GM19467 (cell line): Measurements from ENCODE around the gene ITPRID2.

ENCODE experiments used
- ATAC-seq: cut with Tn5 transposase; IDR thresholded peaks from one replicate; pipeline ENCODE4 v1.9.1; 2021; ENCODE audit warnings: mild to moderate bottlenecking, moderate library complexity; ENCODE audit not compliant: unreplicated experiment

Gene ITPRID2

GRCh38 chr2:181891258-181891965 is at the start of gene ITPRID2:
Gene ITPRID2 (plus strand): TSS chr2:181891730. CDS start chr2:181892067, 337 bp downstream.
- peak; percentile 94 for ATAC-seq

- ATAC-seq = no peak
Measured at GRCh38 chr2:181844551-181845290, 46.8 kb upstream of the ITPRID2 start.

- ATAC-seq = no peak
Measured at GRCh38 chr2:181846399-181847197, 44.9 kb upstream of the ITPRID2 start.

- no peak for ATAC-seq
Measured at GRCh38 chr2:181847198-181847556, 44.4 kb upstream of the ITPRID2 start.

- ATAC-seq = no peak
Measured at GRCh38 chr2:181847702-181848101, 43.8 kb upstream of the ITPRID2 start.

- ATAC-seq = no peak
Measured at GRCh38 chr2:181848261-181848886, 43.2 kb upstream of the ITPRID2 start.

GRCh38 chr2:181849601-181850000 is 41.9 kb upstream of the ITPRID2 start:
- no peak for ATAC-seq

- peak; percentile 64 for ATAC-seq
Measured at GRCh38 chr2:181850936-181851560, 40.5 kb upstream of the ITPRID2 start.

GRCh38 chr2:181851726-181852125 is 39.8 kb upstream of the ITPRID2 start:
- no peak for ATAC-seq

- ATAC-seq = no peak
Measured at GRCh38 chr2:181853696-181854095, 37.8 kb upstream of the ITPRID2 start.

- ATAC-seq = no peak
Measured at GRCh38 chr2:181857483-181857882, 34.0 kb upstream of the ITPRID2 start.

- ATAC-seq = no peak
Measured at GRCh38 chr2:181858600-181858999, 32.9 kb upstream of the ITPRID2 start.

- ATAC-seq = no peak
Measured at GRCh38 chr2:181859123-181859522, 32.4 kb upstream of the ITPRID2 start.

- no peak for ATAC-seq
Measured at GRCh38 chr2:181859803-181860202, 31.7 kb upstream of the ITPRID2 start.

GRCh38 chr2:181861379-181861778 is 30.2 kb upstream of the ITPRID2 start:
- no peak for ATAC-seq

GRCh38 chr2:181862583-181863281 is 28.8 kb upstream of the ITPRID2 start:
- ATAC-seq = no peak

GRCh38 chr2:181872178-181872577 is 19.4 kb upstream of the ITPRID2 start:
- no peak for ATAC-seq

GRCh38 chr2:181876614-181877063 is 14.9 kb upstream of the ITPRID2 start:
- no peak for ATAC-seq

- no peak for ATAC-seq
Measured at GRCh38 chr2:181877181-181877664, 14.3 kb upstream of the ITPRID2 start.

- no peak for ATAC-seq
Measured at GRCh38 chr2:181878448-181878847, 13.1 kb upstream of the ITPRID2 start.
